ENCODE results near the gene NOSIP.

NOSIP gene

DNA sequence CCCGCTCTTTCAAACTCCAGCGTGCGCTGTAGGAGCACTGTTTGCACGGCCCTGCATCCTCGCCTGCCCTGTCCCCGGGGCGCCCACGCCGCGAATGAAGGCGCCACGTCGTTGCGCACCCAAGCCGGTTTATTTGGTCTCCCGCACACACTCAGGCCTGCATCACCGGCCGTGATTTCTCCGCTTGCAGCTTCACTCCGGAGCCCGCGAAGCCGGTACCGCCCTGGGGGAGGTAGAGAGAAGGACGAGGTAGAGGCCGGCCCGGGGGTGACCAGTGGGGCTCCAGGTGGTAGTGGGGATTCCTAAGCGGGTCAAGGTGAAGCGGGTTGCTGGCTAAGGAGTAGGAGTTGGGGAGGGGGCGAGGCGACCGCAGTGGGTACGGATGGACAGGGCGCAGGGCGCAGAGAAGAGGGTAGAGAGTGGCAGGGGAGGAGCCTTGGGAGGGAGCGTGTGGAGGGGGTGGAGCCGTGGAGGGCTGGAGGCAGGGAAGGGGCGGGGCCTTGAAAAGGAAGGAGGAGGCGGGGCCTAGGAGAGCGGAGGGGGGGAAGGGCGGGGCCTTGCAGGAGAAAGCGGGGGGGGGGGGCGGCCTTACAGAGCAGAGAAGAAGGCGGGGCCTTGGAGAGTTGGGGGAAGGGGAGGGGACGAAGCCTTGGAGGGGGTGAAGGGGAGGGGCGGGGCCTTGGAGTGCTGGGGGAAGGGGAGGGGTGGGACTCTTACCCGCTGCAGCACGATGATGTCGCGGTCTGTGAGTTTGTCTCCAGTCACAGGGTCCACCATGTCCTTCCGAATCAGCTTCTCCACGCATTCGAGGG, 24.6 kb downstream of the NOSIP start:
- TF ChIP-seq, protein P1, sequence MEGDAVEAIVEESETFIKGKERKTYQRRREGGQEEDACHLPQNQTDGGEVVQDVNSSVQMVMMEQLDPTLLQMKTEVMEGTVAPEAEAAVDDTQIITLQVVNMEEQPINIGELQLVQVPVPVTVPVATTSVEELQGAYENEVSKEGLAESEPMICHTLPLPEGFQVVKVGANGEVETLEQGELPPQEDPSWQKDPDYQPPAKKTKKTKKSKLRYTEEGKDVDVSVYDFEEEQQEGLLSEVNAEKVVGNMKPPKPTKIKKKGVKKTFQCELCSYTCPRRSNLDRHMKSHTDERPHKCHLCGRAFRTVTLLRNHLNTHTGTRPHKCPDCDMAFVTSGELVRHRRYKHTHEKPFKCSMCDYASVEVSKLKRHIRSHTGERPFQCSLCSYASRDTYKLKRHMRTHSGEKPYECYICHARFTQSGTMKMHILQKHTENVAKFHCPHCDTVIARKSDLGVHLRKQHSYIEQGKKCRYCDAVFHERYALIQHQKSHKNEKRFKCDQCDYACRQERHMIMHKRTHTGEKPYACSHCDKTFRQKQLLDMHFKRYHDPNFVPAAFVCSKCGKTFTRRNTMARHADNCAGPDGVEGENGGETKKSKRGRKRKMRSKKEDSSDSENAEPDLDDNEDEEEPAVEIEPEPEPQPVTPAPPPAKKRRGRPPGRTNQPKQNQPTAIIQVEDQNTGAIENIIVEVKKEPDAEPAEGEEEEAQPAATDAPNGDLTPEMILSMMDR (conservative IDR thresholded peaks at IDR 0.05; ENCODE audit: low read depth, low read length) = no peak
- peak; percentile 53 for DNase-seq (ENCODE audit: low read depth)
- H3K4me3 ChIP-seq (ENCODE audit: low read depth, low read length) = no peak overlapping the region

DNA sequence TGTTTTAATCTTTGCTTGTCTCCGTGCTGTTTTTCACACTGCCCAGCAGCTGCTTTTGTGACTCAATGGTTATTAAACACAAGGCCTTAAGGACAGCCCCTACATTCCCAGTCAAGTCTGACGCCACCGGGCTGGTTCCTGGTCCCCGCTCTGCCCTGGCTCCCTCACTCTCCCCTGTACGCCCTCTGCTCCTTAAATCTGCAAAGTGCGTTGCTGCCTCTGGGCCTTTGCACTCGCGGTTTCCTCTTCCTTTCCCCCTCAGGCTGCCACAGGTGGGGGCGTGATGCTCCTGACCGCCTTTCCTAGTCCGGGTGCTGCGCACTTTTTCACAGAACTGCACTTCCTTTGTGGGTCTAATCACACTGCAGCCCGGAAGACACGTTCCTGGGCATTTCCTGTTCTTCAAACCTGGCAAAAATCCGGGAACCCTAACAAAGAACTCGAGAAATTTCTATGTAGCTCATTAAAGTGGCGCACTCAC, 25.6 kb downstream of the NOSIP start:
- TF ChIP-seq, protein P1 (conservative IDR thresholded peaks at IDR 0.05; ENCODE audit: low read depth, low read length) = no peak
- no peak overlapping the region for H3K4me3 ChIP-seq (ENCODE audit: low read depth, low read length)
- DNase-seq (ENCODE audit: low read depth) = no peak

DNA sequence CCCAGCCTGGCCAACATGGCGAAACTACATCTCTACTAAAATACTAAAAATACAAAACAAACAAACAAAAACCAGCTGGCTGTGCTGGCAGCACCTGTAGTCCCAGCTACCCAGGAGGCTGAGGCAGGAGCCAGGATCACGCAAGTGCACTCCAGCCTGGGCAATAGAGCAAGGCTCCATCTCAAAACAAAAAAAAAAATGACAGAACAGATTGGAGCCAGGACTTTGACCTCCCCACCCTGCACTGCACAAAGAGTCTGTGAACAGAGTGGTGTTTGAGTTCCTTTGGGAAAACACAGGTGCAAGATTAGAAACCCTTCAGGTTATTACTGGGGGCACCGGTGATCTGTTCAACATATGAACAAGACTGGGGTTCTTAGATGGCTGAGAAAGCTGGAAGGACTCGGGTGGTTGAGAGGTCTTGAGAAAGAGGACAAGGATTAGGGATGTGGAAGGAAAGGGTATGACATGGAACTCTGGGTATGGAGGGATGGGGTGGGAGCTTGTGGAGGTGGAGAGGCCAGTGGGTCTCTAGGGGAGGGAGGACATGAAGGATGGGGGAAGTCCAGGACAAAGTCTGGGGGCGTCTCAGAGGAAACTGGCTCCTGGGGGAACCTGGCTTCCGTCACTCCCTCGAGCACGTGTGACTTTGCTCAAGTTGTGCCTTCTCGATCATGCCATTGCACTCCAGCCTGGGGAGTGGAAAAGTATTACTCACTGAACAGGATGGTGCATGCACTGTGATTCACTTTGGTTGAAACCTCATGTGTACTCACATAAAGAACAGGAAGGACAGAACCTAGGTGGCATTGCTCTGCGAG, 26.7 kb downstream of the NOSIP start:
- peak; percentile 70 for DNase-seq (ENCODE audit: low read depth)
- no peak overlapping the region for H3K4me3 ChIP-seq (ENCODE audit: low read depth, low read length)
- TF ChIP-seq, protein P1 (conservative IDR thresholded peaks at IDR 0.05; ENCODE audit: low read depth, low read length) = no peak

DNA sequence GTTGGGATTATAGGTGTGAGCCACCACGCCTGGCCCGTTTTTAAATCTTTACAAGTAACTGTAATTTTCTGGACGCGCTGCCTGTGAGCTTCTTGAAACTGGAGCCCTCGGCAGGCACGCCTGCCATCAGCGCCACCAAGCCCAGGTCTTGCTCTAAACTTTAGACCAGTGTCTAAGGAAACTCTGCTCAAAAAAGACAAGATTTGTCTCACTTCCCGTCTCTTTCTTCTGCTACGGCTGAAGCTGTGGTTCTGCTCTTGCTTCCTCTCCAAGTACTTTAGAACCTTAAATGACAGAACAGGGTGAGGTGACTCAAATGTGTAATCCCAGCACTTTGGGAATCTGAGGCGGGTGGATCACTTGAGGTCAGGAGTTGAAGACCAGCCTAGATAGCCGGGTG, 27.6 kb downstream of the NOSIP start:
- TF ChIP-seq, protein P1 (conservative IDR thresholded peaks at IDR 0.05; ENCODE audit: low read depth, low read length) = no peak
- DNase-seq (ENCODE audit: low read depth) = no peak
- no peak overlapping the region for H3K4me3 ChIP-seq (ENCODE audit: low read depth, low read length)

DNA sequence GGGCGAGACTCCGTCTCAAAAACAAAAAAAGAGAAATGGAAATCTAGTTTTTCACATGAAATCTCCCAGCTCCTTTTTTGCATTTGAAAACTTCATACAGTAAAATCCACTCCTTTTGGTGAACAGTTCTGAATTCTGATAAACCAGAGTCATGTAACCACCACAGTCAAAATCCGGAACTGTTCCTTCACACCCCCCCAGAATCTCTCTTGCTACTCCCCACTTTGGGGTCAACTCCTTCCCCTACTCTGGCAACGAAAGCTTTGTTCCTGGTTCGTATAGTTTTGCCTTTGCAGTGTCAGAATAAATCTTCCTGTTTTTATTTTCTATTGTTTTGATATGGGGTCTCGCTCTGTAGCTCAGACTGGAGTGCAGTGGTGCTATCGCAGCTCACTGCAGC, 28.8 kb downstream of the NOSIP start:
- TF ChIP-seq, protein P1 (conservative IDR thresholded peaks at IDR 0.05; ENCODE audit: low read depth, low read length) = no peak
- no peak overlapping the region for H3K4me3 ChIP-seq (ENCODE audit: low read depth, low read length)
- no peak for DNase-seq (ENCODE audit: low read depth)

DNA sequence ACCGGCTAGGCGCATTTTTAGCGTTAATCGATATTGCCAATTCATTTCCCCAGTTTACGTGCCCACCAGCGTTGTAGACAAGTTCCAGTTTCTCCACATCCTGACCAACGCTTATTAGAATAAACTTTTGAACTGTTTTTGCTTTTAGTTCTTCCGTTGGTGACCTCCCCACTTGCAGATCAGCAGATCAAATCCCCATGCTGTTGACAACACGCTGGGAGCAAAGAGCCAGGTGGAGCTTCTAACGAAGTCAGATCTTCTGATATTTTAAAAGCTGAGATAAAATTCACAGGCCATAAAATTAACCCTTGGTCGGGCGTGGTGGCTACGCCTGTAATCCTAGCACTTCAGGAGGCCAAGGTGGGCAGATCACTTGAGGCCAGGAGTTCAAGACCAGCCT, 31.3 kb downstream of the NOSIP start:
- DNase-seq (ENCODE audit: low read depth) = no peak
- H3K4me3 ChIP-seq (ENCODE audit: low read depth, low read length) = no peak overlapping the region
- TF ChIP-seq, protein P1 (conservative IDR thresholded peaks at IDR 0.05; ENCODE audit: low read depth, low read length) = no peak
